MM.1S (cell line): ENCODE measurements around the gene GDI1.

Experiments
- EZH2phosphoT487 ChIP-seq: fragments of 300-600 bp; sonication (generic); IDR thresholded peaks from 2 replicates; pipeline ENCODE4 v1.6.1; 2018; ENCODE audit warnings: antibody characterized with exemption, low read length
- TF ChIP-seq, protein P1 (sequence below): fragments of 300-600 bp; sonication (generic); IDR thresholded peaks from 2 replicates; pipeline ENCODE4 v1.5.1; 2016; ENCODE audit warnings: antibody characterized with exemption, low read length, mixed read lengths

GRCh38 chrX:154468217-154468616 is 31.3 kb downstream of the GDI1 start:
- TF ChIP-seq, protein P1, sequence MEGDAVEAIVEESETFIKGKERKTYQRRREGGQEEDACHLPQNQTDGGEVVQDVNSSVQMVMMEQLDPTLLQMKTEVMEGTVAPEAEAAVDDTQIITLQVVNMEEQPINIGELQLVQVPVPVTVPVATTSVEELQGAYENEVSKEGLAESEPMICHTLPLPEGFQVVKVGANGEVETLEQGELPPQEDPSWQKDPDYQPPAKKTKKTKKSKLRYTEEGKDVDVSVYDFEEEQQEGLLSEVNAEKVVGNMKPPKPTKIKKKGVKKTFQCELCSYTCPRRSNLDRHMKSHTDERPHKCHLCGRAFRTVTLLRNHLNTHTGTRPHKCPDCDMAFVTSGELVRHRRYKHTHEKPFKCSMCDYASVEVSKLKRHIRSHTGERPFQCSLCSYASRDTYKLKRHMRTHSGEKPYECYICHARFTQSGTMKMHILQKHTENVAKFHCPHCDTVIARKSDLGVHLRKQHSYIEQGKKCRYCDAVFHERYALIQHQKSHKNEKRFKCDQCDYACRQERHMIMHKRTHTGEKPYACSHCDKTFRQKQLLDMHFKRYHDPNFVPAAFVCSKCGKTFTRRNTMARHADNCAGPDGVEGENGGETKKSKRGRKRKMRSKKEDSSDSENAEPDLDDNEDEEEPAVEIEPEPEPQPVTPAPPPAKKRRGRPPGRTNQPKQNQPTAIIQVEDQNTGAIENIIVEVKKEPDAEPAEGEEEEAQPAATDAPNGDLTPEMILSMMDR = no peak
- TF ChIP-seq EZH2phosphoT487 = no peak
